Parathyroid adenoma (tissue), 2 donors: ENCODE results near the gene MAP4K5.

Source experiments
- H2AFZ ChIP-seq: fragments of 300-600 bp; sonication (generic); one replicate; pipeline ENCODE4 v1.7.0; 2017; ENCODE audit warnings: antibody characterized with exemption, mild to moderate bottlenecking
- H3K27ac ChIP-seq: fragments of 300-600 bp; sonication (generic); one replicate; pipeline ENCODE4 v1.7.0; 2017
- H3K27me3 ChIP-seq: fragments of 300-600 bp; sonication (generic); one replicate; pipeline ENCODE4 v1.7.0; 2017; ENCODE audit warnings: low read length; ENCODE audit not compliant: control insufficient read depth, insufficient read depth
- H3K36me3 ChIP-seq: fragments of 300-600 bp; sonication (generic); one replicate; pipeline ENCODE4 v1.7.0; 2017; ENCODE audit warnings: low read length; ENCODE audit not compliant: control insufficient read depth, insufficient read depth
- H3K4me1 ChIP-seq: fragments of 300-600 bp; sonication (generic); one replicate; pipeline ENCODE4 v1.7.0; 2017; ENCODE audit warnings: control low read depth
- H3K4me2 ChIP-seq: fragments of 300-600 bp; sonication (generic); one replicate; pipeline ENCODE4 v1.7.0; 2017; ENCODE audit warnings: low read length
- H3K4me3 ChIP-seq: fragments of 300-600 bp; sonication (generic); one replicate; pipeline ENCODE4 v1.7.0; 2017; ENCODE audit warnings: low read depth, low read length
- H3K79me2 ChIP-seq: fragments of 300-600 bp; sonication (generic); one replicate; pipeline ENCODE4 v1.7.0; 2017; ENCODE audit warnings: control low read depth
- H3K9ac ChIP-seq: fragments of 300-600 bp; sonication (generic); one replicate; pipeline ENCODE4 v1.7.0; 2017; ENCODE audit warnings: mild to moderate bottlenecking
- H3K9me3 ChIP-seq: fragments of 300-600 bp; sonication (generic); one replicate; pipeline ENCODE4 v1.7.0; 2017; ENCODE audit warnings: low read length; ENCODE audit not compliant: control insufficient read depth
- TF ChIP-seq, protein P1 (sequence below): fragments of 300-600 bp; sonication (generic); IDR thresholded peaks from one replicate; pipeline ENCODE4 v1.7.0; 2017; ENCODE audit warnings: antibody characterized with exemption, mild to moderate bottlenecking
- donor health status: primary hyperparathyroidism.

Gene MAP4K5

DNA sequence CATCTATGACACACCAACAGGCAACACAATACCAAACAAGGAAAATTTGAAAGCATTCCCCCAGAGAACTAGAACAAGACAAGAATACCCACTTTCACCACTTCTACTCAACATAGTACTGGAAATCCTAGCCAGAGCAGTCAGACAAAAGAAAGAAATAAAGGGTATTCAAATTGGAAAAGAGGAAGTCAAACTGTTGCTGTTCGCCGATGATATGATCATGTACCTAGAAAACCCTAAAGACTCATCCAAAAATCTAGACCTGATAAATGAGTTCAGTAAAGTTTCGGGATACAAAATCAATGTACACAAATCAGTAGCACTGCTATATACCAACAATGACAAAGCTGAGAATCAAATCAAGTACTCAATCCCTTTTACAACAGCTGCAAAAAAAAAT is 19.5 kb upstream of the MAP4K5 start:
- H3K9me3 ChIP-seq = no peaks in the 10 kb centered on the region
- H3K27me3 ChIP-seq = no peaks in the 10 kb centered on the region
- H3K27ac ChIP-seq = no peak overlapping the region
- no peaks in the 10 kb centered on the region for H3K4me1 ChIP-seq
- H3K4me2 ChIP-seq = no peak overlapping the region
- H3K9ac ChIP-seq = no peak overlapping the region
- H3K36me3 ChIP-seq = no peaks in the 10 kb centered on the region
- H3K79me2 ChIP-seq = no peaks in the 10 kb centered on the region
- H3K4me3 ChIP-seq = no peak overlapping the region
- TF ChIP-seq, protein P1, sequence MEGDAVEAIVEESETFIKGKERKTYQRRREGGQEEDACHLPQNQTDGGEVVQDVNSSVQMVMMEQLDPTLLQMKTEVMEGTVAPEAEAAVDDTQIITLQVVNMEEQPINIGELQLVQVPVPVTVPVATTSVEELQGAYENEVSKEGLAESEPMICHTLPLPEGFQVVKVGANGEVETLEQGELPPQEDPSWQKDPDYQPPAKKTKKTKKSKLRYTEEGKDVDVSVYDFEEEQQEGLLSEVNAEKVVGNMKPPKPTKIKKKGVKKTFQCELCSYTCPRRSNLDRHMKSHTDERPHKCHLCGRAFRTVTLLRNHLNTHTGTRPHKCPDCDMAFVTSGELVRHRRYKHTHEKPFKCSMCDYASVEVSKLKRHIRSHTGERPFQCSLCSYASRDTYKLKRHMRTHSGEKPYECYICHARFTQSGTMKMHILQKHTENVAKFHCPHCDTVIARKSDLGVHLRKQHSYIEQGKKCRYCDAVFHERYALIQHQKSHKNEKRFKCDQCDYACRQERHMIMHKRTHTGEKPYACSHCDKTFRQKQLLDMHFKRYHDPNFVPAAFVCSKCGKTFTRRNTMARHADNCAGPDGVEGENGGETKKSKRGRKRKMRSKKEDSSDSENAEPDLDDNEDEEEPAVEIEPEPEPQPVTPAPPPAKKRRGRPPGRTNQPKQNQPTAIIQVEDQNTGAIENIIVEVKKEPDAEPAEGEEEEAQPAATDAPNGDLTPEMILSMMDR = no peak
- no peak overlapping the region for H2AFZ ChIP-seq

DNA sequence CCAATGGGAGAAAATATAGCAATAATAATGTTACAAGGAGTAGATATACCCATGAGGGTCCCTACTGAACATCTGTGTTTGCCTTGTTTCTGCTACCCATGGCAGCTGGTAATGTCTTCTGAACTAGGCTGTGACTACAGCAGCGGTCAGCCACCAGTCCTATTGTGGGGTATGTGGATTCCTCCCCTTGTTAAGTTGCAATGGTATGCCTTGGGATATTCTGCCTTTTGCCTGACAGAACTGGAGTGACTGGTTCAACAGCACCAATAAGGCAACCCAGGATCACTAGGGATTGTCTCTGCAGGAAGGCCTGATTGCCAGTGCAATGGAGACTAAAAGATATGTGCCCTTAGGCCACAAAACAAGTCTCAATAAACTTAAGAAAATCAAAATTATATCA is 17.9 kb upstream of the MAP4K5 start:
- no peak overlapping the region for H3K4me2 ChIP-seq
- TF ChIP-seq, protein P1 = no peak
- H3K9me3 ChIP-seq = no peaks in the 10 kb centered on the region

DNA sequence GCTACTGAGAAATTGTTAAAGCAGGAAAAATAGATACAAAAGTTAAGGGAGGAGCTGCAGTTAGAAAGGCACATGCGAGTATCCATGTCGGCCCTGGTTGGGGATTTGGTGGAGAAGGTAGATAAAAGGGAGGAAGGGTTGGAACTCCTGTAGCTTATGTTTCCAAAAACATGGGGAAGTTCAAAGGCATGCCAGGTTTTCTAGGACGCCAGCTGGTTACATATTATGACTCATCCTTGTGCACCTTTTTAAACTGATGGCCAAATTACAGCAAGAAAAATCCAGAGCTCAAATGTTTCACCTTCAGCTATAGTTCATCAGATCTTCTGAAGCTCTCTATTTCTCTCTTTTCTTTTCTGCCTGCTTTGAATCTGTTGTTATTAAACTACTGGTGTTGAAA is 13.2 kb upstream of the MAP4K5 start:
- H3K4me1 ChIP-seq = no peaks in the 10 kb centered on the region
- H3K9me3 ChIP-seq = no peaks in the 10 kb centered on the region
- TF ChIP-seq, protein P1 = no peak
- H3K9ac ChIP-seq = no peak overlapping the region
- H3K27ac ChIP-seq = no peak overlapping the region
- no peak overlapping the region for H3K4me2 ChIP-seq
- no peak overlapping the region for H2AFZ ChIP-seq
- no peaks in the 10 kb centered on the region for H3K27me3 ChIP-seq
- H3K4me3 ChIP-seq = no peak overlapping the region
- no peaks in the 10 kb centered on the region for H3K79me2 ChIP-seq
- no peaks in the 10 kb centered on the region for H3K36me3 ChIP-seq

More for the DNA sequence above, 17.9 kb upstream of the MAP4K5 start:
- H3K4me1 ChIP-seq = no peaks in the 10 kb centered on the region
- H3K27ac ChIP-seq = no peak overlapping the region
- H3K9ac ChIP-seq = no peak overlapping the region
- H3K36me3 ChIP-seq = no peaks in the 10 kb centered on the region
- no peaks in the 10 kb centered on the region for H3K79me2 ChIP-seq
- H3K27me3 ChIP-seq = no peaks in the 10 kb centered on the region
- no peak overlapping the region for H2AFZ ChIP-seq
- no peak overlapping the region for H3K4me3 ChIP-seq

- H3K79me2 ChIP-seq = no peaks in the 10 kb centered on the region
- TF ChIP-seq, protein P1 = no peak
- no peak overlapping the region for H3K4me2 ChIP-seq
- H2AFZ ChIP-seq = no peak overlapping the region
- H3K4me1 ChIP-seq = no peaks in the 10 kb centered on the region
- H3K27me3 ChIP-seq = no peaks in the 10 kb centered on the region
- H3K9me3 ChIP-seq = no peaks in the 10 kb centered on the region
- no peak overlapping the region for H3K27ac ChIP-seq
- no peak overlapping the region for H3K4me3 ChIP-seq
- no peak overlapping the region for H3K9ac ChIP-seq
- H3K36me3 ChIP-seq = no peaks in the 10 kb centered on the region
These were observed 12.5 kb upstream of the MAP4K5 start for GRCh38 chr14:50544911-50545310.

DNA sequence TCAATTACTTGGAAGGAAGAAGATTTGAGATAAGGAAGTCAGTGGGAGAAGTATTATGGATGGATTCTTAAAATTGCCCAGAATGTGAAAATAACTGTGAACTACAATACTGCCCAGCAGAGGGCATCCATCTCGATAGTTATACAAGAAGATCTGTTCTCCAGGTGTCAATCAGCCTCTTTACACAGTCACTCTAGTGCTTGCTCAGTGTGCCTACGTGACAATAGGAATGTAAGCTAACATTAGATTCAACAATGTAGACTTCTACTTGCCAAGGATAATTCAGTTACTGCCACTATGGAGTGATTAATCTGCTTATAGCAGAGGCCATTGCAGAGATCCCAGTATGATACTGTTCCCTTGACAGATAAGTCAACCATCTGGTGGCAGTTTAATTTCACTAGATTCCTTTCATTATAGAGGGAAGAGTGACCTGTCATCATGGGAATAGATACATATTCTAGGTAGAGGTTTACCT is 10.6 kb upstream of the MAP4K5 start:
- Histone ChIP-seq H3K79me2 (no peaks in the 10 kb centered on the region), H3K27ac (no peak overlapping the region)
- TF ChIP-seq, protein P1 = peak; percentile 55

More for the DNA sequence above, 10.6 kb upstream of the MAP4K5 start:
- Histone ChIP-seq H3K9ac (no peak overlapping the region), H2AFZ (no peak overlapping the region), H3K9me3 (no peaks in the 10 kb centered on the region), H3K4me1 (no peaks in the 10 kb centered on the region), H3K27me3 (no peaks in the 10 kb centered on the region), H3K4me3 (no peak overlapping the region), H3K36me3 (no peaks in the 10 kb centered on the region), H3K4me2 (no peak overlapping the region)
